SU-DHL-6 (cell line): ENCODE results near the gene FRMPD1.

Source experiments
- EZH2phosphoT487 ChIP-seq: fragments of 200-600 bp; sonication (generic), shearing (Covaris generic); conservative IDR thresholded peaks from 2 replicates; pipeline ENCODE4 v1.6.1; 2018; ENCODE audit warnings: mild to moderate bottlenecking, antibody characterized with exemption, low read length, moderate library complexity, mixed read lengths
- TF ChIP-seq, protein P1 (sequence below): fragments of 200-600 bp; sonication (generic); IDR thresholded peaks from one replicate; pipeline ENCODE4 v1.5.1; 2017; ENCODE audit warnings: antibody characterized with exemption, mild to moderate bottlenecking, low read length, moderate library complexity; ENCODE audit not compliant: insufficient read depth, poor library complexity, severe bottlenecking

DNA sequence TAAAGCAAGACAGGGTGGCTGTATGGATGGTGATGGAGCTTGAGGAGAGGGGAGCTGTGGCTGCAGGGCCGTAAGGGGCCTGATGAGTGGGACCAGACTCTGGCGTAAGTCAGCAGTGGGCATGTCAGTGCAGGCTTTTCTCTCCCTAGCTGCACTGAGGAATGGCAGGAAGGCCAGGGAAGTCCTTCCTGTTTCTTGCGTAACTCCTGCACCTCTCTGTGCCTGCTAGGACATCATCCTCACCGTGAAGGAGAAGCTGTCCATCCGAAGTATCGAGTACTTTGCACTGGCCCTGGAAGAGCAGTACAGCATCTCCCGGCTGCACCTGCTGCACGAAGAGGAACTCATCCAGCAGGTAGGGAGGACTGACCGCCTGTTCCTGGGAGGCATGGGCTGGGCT lies 78.7 kb downstream of the FRMPD1 start:
- TF ChIP-seq, protein P1, sequence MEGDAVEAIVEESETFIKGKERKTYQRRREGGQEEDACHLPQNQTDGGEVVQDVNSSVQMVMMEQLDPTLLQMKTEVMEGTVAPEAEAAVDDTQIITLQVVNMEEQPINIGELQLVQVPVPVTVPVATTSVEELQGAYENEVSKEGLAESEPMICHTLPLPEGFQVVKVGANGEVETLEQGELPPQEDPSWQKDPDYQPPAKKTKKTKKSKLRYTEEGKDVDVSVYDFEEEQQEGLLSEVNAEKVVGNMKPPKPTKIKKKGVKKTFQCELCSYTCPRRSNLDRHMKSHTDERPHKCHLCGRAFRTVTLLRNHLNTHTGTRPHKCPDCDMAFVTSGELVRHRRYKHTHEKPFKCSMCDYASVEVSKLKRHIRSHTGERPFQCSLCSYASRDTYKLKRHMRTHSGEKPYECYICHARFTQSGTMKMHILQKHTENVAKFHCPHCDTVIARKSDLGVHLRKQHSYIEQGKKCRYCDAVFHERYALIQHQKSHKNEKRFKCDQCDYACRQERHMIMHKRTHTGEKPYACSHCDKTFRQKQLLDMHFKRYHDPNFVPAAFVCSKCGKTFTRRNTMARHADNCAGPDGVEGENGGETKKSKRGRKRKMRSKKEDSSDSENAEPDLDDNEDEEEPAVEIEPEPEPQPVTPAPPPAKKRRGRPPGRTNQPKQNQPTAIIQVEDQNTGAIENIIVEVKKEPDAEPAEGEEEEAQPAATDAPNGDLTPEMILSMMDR = no peak
- TF ChIP-seq EZH2phosphoT487 = no peak
